Kidney epithelial cell (primary cell): Measurements from ENCODE around the gene ATXN2L. TPM values are rescaled to one million over a fixed set of nuclear protein-coding genes. Genes with fewer than 3 reads are reported as not detected.
A peak's percentile ranks its signal among the peaks of the same experiment; 100 is the strongest.

Experiments used
- DNase-seq: peaks from one replicate; pipeline ENCODE4 v3.0.0-alpha.2; 2010; ENCODE audit warnings: low read depth
- H3K27me3 ChIP-seq: 2 replicates; pipeline ENCODE4 v1.6.0; 2011; ENCODE audit warnings: low read length; ENCODE audit not compliant: control insufficient read depth, insufficient read depth
- H3K36me3 ChIP-seq: 2 replicates; pipeline ENCODE4 v1.5.1; 2011; ENCODE audit warnings: low read length; ENCODE audit not compliant: control insufficient read depth, insufficient read depth
- H3K4me3 ChIP-seq: 2 replicates; pipeline ENCODE4 v1.5.1; 2011; ENCODE audit warnings: low read depth, mild to moderate bottlenecking, control low read depth, low read length
- CTCF ChIP-seq: IDR thresholded peaks from 2 replicates; pipeline ENCODE4 v1.5.1; 2011; ENCODE audit warnings: mild to moderate bottlenecking, moderate library complexity, low read length, control low read depth, inconsistent platforms; ENCODE audit not compliant: insufficient read depth, poor library complexity, severe bottlenecking
- total RNA-seq: library from RNA; depleted of rRNA; stranded (reverse); fragments of >200 nt; gene quantifications from 2 replicates; pipeline ENCODE4 v1.2.3, GENCODE V29; 2015

ATXN2L gene
- total RNA-seq, 1 donor from 2014 or later = 150 TPM

- DNase-seq = no peak
- TF ChIP-seq CTCF = no peak
- no peaks in the 10 kb centered on the region for H3K27me3 ChIP-seq
- H3K36me3 ChIP-seq = peaks cover 6% of the 10 kb centered on the region
- H3K4me3 ChIP-seq = no peak overlapping the region
Observed at GRCh38 chr16:28872952-28873351, 50.2 kb downstream of the ATXN2L start.

DNA sequence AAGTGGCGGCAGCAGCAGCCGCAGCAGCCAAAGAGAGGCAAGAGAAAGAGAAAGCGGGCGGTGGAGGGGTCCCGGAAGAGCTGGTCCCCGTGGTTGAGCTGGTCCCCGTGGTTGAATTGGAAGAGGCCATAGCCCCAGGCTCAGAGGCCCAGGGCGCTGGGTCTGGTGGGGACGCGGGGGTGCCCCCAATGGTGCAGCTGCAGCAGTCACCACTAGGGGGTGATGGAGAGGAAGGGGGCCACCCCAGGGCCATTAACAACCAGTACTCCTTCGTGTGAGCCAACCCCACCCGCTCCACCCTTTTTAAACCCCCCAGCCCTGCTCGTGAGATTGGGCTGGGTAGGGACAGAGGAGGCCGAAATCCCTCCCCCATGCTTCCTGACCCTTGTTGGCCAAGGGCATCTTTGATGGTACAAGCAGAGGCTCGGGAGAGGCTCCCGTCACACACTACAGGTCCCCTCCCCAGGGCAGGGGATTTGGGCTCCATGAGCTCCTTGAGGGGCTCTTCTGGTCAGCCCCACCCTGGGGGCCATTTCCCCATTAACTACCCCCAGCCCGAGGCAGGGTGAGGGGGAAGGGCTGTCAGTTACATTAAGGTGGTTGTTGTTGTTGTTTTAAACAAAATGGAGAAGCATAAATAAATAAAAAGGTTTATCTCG is 50.9 kb downstream of the ATXN2L start:
- Histone ChIP-seq H3K27me3 (no peaks in the 10 kb centered on the region), H3K36me3 (peaks cover 6% of the 10 kb centered on the region), H3K4me3 (no peak overlapping the region)
- no peak for DNase-seq
- TF ChIP-seq CTCF = peak; percentile 74

GRCh38 chr16:28874406-28874805 is 51.6 kb downstream of the ATXN2L start:
- no peak for TF ChIP-seq CTCF
- Histone ChIP-seq H3K4me3 (no peak overlapping the region), H3K27me3 (no peaks in the 10 kb centered on the region), H3K36me3 (peaks cover 2% of the 10 kb centered on the region)
- DNase-seq = no peak

- DNase-seq = no peak
- Histone ChIP-seq H3K27me3 (peaks cover 4% of the 10 kb centered on the region), H3K4me3 (no peak overlapping the region), H3K36me3 (no peaks in the 10 kb centered on the region)
- TF ChIP-seq CTCF = no peak
Observed at GRCh38 chr16:28875134-28876018, 52.6 kb downstream of the ATXN2L start.

DNA sequence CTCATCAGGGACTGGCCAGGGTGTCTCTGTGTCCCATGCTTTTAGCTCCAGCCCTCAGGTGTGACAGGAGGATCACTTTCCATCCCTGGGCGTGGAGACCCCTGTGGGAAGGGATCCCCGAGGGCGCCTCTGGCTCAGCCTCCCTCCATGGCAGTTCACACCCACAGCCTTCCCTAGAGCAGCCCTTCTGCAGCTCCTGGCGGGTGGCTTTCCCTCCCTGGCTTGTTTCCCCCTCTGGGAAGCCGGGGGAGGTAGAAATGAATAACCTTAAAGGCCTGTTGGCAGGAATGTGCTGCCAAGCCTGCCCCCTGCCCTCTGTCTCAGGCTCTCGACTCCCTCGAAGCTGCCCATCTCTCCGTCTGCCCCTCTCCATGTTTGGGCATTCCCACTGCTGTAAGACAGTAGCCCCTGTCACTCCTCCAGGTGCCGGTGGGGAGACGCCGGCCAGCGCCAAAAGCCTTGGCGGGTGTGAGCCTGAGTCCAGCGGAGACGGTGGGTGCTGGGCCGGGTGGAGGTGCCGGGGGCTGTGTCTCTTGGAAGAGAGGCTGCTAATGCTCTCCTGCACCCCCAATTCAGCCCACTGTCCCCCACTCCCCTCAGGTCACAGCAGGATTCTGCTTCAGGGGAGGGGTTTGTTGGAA is 53.3 kb downstream of the ATXN2L start:
- no peak for TF ChIP-seq CTCF
- DNase-seq = no peak
- Histone ChIP-seq H3K27me3 (peaks cover 12% of the 10 kb centered on the region), H3K4me3 (no peak overlapping the region), H3K36me3 (no peaks in the 10 kb centered on the region)
